Astrocyte of the spinal cord (primary cell): Measurements from ENCODE around the gene ERC2.

ENCODE experiments used
- DNase-seq: peaks from one replicate; pipeline ENCODE4 v3.0.0; 2011; ENCODE audit warnings: low read depth, low spot score
- H3K4me3 ChIP-seq: 2 replicates; pipeline ENCODE4 v1.5.1; 2011; ENCODE audit warnings: low read depth, mild to moderate bottlenecking, low read length, moderate library complexity
- CTCF ChIP-seq: IDR thresholded peaks from 2 replicates; pipeline ENCODE4 v1.5.1; 2012; ENCODE audit warnings: low read depth, mild to moderate bottlenecking, low read length, inconsistent platforms
- in situ Hi-C: cut with HindIII; loops from 2 replicates; pipeline ENCODE4 v1.10.0; 2017; ENCODE audit warnings: low sequenced_read_pairs

Gene ERC2

DNA sequence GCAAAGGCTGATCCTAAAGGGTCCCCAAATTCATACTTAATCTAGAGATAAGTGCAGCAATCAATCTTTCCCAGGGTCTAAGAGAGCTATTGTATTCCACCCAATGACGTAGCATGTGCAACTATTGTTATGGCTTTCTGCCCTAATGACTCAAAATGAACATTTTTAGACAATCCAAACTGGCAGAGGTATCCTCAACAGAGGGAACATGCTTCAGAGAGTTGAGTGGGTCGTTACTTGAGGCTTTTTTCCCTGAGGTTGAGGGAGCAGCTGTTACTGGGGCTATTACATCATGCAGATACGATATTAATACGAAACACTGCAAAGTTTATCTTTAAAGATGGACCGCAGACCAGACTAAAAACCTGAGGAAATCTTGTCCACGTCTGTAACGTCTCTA is 702.9 kb downstream of the ERC2 start:
- in situ Hi-C loops = no loop called here
- no peak overlapping the region for H3K4me3 ChIP-seq
- DNase-seq = no peak
- TF ChIP-seq CTCF = no peak

DNA sequence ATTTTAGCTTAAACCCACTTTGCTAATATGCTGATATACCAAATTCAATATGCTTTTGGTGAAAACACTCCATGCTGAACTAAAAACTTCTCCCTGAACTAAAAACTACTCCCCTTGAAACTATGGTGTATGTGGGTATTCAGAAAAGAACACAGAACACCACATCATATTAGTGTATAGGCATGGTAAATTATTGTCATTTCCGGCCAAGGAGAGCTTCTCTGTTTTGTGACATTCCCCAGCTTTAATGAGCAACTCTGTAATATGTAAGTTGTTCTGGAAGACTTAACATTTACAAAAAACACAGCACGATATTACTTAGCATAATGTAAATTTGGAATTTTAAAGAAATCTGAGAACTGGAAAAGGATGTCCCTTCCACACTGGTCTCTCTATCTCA is 711.3 kb downstream of the ERC2 start:
- no peak overlapping the region for H3K4me3 ChIP-seq
- DNase-seq = no peak
- in situ Hi-C loops = no loop called here
- TF ChIP-seq CTCF = no peak

- in situ Hi-C loops = no loop called here
- TF ChIP-seq CTCF = no peak
- H3K4me3 ChIP-seq = no peak overlapping the region
Measured at GRCh38 chr3:55755516-55756205, 712.6 kb downstream of the ERC2 start.

GRCh38 chr3:55752911-55753310 is 715.4 kb downstream of the ERC2 start:
- no peak for TF ChIP-seq CTCF
- in situ Hi-C loops = no loop called here
- DNase-seq = no peak
- H3K4me3 ChIP-seq = no peak overlapping the region

More at GRCh38 chr3:55755516-55756205, 712.6 kb downstream of the ERC2 start:
- DNase-seq = no peak

DNA sequence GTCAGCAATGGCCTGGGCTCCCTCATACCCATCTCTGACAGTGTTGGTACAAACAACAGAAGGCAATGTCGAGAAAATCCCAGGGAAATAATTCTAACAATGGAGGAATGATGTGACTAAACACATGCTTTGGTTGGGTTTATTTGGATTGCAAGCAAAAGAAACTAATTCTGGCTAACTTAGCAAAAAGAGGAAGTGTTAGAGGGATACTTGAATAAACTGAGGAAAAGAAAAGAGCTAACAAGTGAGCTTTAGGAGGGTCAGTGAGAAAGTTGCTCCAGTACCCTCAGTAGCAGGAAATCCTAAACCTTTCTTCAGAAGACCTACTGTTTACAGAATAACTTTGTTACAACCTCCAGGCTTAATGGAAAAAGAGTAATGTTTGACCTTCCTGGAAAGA is 716.5 kb downstream of the ERC2 start:
- in situ Hi-C loops = no loop called here
- no peak for TF ChIP-seq CTCF
- no peak for DNase-seq
- no peak overlapping the region for H3K4me3 ChIP-seq

DNA sequence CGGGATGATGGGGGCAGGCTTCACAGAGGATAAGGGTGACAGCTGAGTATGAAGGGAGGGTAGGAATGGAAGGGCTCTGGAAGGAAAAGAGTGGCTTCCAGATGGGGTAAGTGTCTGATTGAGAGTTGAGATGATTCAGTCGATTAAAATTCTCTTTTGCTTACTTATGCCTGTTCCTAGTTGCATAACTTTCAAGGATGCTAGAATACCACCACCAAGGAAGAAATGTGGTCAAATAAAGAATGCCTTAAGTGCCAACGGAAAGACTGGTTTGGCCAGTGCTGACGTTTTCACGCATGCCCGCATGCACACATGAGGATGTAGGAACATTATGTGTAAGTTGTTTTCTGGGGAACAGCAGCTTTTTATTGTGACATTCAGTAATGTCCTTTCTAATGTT is 717.7 kb downstream of the ERC2 start:
- TF ChIP-seq CTCF = no peak
- peak; percentile 87 for DNase-seq
- no peak overlapping the region for H3K4me3 ChIP-seq
- in situ Hi-C loops = no loop called here
